ENCODE measurements around the gene CADPS2.

The CADPS2 gene

DNA sequence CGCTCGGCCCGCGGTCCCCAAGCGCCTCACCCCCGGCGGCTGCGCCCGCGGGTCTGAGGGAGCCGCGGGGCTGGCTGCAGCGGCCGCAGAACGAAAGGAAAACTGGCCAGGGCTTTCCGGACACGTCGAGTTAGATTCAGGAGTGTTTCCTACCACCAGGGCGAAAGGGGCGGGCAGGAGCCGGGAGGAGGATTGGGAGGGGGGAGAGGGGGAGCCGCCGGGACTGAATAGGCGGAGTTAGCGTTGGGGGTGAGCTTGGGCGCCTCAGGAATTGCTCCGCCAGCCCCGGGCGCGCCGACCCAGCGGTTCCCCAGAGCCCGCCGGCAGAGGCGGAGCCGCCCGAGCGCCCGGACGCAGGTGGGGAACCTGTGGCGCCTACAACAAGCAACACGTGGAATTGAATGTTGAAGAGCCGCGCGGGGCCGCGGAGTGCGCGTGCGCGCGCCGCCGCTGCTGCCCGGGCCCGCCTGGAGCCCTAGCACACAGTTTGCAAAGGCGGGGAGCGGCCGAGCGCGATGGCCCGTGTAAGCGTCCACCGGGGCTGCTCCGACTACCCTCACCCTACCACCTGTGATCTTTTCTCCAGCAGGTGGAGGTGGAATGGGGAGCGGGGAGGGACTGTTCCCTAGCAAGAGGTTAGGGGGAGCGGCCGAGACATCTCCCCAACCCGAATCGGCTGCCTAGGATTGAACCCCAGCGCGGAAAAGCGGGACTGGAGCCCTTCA lies at the start of gene CADPS2:
Gene CADPS2, minus strand, starts transcription at position 104 of the 725 bp plus-strand sequence. CDS start 123 bp downstream, outside the sequence.
- Mint-ChIP-seq H3K36me3 (no peaks in the 10 kb centered on the region), H3K4me1 (no peaks in the 10 kb centered on the region), H3K9me3 (no peaks in the 10 kb centered on the region), H3K27ac (no peak within 1 kb of the TSS), H3K4me3 (no peak within 1 kb of the TSS)
- ATAC-seq (peak; percentile 46), DNase-seq (ENCODE audit: low spot score in 2 of 2) (no peak)

DNA sequence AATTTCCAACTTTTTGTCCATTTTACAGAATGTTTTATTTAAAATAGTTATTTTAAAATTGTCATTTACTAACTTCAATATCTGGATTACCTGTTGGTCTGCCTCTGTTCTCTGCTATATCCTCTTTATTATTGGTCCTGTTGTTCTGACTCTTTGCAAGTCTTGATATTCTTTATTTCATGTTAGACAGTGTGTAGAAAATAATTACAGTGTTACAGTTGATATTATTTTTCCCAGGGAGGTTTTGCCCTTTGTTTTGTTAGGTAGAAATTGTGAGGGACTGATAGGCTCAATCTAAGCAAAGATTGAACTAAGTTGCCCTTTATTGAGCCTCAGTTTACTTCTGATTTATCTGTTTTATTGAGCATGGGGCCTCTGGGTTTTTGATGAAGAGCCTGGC lies 49.4 kb upstream of the CADPS2 start:
- Mint-ChIP-seq H3K9me3 (peaks cover 15% of the 10 kb centered on the region), H3K4me3 (no peak overlapping the region), H3K4me1 (no peaks in the 10 kb centered on the region), H3K36me3 (no peaks in the 10 kb centered on the region), H3K27ac (no peak overlapping the region)
- DNase-seq (ENCODE audit: low spot score in 2 of 2), result no peak
- no peak for ATAC-seq

DNA sequence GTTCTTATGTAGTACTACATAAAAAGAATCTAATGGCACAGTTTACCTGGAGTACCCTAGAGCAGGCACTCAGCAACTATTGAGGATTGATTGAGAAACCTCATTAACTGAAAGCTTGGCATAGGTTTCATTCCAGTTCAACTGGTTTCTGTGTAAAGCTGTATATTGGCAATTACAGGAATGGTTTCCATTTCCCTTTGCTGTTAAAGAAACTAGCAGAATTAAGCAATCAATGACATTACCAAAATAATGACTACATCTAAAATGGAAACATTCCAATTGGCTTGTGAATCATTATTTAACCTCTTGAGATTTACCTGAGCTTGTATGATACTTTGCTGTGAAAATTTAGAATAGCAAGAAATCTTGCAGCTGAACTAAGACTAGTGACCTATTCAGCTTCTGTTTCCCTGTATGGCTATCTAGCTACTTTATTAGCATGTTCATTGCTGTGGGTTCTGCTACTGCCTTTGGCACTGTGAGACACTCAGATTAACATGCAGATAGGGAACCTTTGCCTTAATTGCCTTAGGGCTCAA lies 33.5 kb upstream of the CADPS2 start:
- no peaks in the 10 kb centered on the region for H3K36me3 Mint-ChIP-seq
- no peak overlapping the region for H3K4me3 Mint-ChIP-seq
- no peak overlapping the region for H3K27ac Mint-ChIP-seq
- ATAC-seq (no peak), DNase-seq (ENCODE audit: low spot score in 2 of 2) (no peak)
- peaks cover 5% of the 10 kb centered on the region for H3K9me3 Mint-ChIP-seq
- no peaks in the 10 kb centered on the region for H3K4me1 Mint-ChIP-seq

DNA sequence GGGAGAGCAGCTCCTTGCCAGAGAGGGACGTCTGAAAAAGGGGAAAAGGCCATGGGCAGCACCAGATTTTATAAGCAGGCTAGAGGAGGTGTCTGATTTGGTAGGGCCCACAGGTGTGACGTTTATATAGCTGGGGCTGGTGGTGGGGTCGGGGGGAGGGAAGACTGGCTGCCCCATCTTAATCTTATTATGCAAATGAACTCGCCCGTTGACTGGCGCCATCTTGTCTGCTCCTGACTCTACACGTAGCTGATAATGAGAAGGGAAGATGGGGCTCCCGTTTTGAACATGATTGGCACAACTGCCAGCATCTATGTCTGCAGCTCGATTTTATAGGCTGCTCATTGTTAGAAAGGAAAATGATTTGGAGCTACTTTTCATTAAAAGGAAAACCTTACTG lies 28.6 kb upstream of the CADPS2 start:
- no peaks in the 10 kb centered on the region for H3K4me1 Mint-ChIP-seq
- no peaks in the 10 kb centered on the region for H3K36me3 Mint-ChIP-seq
- ATAC-seq (no peak), DNase-seq (ENCODE audit: low spot score in 2 of 2) (no peak)
- no peak overlapping the region for H3K27ac Mint-ChIP-seq
- no peak overlapping the region for H3K4me3 Mint-ChIP-seq
- H3K9me3 Mint-ChIP-seq, result peaks cover 15% of the 10 kb centered on the region

DNA sequence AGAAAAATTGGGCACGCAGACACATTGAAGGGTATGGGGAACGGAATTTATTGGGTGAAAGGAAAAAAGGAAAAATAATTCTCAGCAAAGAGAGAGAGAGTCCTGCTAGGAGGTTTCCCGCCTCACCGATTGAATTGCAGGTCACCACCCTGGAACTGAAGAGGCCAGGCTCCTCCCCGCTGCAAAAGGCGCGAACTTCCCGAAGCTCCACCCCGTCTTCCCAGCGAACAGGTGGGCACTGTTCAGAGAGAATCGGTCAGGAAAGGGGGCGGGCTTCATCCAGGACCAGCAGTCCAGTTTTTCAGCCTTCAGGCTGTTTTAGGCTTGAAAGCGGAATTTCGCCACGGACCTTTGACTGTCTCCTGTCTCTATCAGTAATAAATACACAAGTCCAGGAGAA lies 27.3 kb upstream of the CADPS2 start:
- H3K27ac Mint-ChIP-seq, result no peak overlapping the region
- no peak overlapping the region for H3K4me3 Mint-ChIP-seq
- peaks cover 13% of the 10 kb centered on the region for H3K9me3 Mint-ChIP-seq
- DNase-seq (ENCODE audit: low spot score in 2 of 2), result no peak
- H3K36me3 Mint-ChIP-seq, result no peaks in the 10 kb centered on the region
- no peak for ATAC-seq
- no peaks in the 10 kb centered on the region for H3K4me1 Mint-ChIP-seq

DNA sequence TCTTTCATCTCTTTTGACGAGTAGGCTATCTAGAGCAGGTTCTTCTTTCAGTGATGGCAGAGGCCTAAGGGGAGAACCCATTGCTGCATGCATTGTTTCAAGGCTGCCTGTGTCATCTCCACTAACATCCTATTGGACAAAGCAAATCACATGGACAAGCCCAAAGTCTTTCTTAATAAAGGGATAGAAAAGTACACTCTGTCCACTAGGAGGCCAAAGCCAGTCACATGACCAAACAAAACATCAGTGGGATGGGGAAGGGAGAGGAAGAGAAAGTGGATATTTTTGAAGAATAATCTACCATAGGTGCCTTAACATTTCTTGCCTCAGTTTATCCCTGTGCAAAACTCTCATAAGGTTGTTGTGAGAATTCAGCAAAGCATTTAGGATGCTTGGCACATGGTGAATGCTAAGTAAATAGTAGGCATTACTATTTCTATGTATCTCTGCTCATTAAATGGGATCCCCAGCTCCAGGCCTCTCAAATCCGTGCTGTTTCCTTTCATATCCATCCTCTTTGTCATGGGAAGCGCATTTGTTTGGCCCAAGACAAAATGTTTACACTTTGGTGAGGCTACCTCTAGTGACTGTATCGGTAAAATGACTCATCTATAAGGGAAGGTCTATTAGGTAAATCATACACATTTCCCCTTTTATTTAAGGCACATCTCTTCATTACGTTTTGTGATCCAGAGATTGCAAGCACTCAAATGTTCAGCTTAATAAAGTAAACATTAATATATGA lies 16.7 kb upstream of the CADPS2 start:
- peaks cover 4% of the 10 kb centered on the region for H3K9me3 Mint-ChIP-seq
- no peak for DNase-seq (ENCODE audit: low spot score in 2 of 2)
- no peaks in the 10 kb centered on the region for H3K36me3 Mint-ChIP-seq
- no peaks in the 10 kb centered on the region for H3K4me1 Mint-ChIP-seq
- no peak overlapping the region for H3K4me3 Mint-ChIP-seq
- no peak for ATAC-seq
- H3K27ac Mint-ChIP-seq, result no peak overlapping the region

DNA sequence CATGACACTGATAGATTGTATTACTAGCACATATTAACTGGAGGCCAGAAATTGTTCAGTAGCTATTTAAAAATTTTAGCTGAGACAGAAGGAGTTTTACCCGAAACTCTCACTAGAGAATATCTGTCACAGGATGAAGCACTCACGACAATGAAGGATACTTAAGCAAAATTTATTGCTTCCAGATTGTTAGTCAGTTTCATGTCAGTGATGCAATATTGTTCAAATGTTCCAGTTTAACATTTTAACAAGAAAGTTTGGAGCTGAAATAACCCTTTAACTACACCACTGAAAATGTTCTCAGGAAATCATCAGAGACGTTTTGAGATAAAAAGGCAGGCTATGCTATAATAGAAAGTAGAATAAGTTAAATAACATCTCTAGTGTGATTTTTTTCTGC lies 15.0 kb upstream of the CADPS2 start:
- ATAC-seq (no peak), DNase-seq (ENCODE audit: low spot score in 2 of 2) (no peak)
- Mint-ChIP-seq H3K4me1 (no peaks in the 10 kb centered on the region), H3K4me3 (no peak overlapping the region), H3K27ac (no peak overlapping the region), H3K9me3 (peaks cover 4% of the 10 kb centered on the region), H3K36me3 (no peaks in the 10 kb centered on the region)

DNA sequence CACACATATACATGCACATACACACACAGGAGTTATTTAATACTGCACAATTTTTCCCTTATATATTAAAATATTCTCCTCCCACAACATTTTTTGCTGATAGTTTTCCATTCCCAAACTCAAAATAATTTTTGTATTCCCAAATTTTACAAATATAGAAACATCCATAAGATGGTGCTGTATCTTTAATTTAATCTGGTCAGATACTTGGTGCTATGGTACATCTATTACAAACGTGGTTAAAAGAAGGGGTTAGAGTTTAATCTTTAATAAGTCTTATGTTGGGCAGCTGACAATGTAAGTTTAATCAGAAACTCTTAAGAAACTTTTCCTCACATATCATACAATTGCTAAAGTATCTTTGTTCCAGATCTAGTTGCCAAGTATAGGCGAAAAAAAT lies 10.2 kb upstream of the CADPS2 start:
- DNase-seq (ENCODE audit: low spot score in 2 of 2) (no peak), ATAC-seq (no peak)
- no peaks in the 10 kb centered on the region for H3K4me1 Mint-ChIP-seq
- peaks cover 4% of the 10 kb centered on the region for H3K9me3 Mint-ChIP-seq
- no peaks in the 10 kb centered on the region for H3K36me3 Mint-ChIP-seq
- H3K27ac Mint-ChIP-seq, result no peak overlapping the region
- H3K4me3 Mint-ChIP-seq, result no peak overlapping the region

DNA sequence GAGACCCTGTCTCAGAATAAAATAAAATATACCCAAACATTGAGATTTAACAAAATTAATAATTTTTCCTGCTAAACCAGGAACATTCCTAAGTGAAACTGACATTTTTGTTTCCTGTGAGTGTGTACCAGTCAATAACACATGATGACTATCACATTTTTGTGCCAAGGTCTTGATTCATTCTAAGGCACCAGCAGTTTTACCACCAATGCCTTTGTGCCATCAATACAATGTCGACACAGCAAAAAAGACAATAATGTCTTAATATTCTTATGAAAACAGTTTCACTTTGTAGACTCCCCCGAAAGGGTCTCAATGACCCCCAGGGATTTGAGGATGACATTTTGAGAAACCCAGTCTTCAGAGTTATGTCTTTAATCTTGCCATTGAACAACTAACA lies 7.2 kb upstream of the CADPS2 start:
- H3K9me3 Mint-ChIP-seq, result peaks cover 2% of the 10 kb centered on the region
- H3K27ac Mint-ChIP-seq, result no peak overlapping the region
- H3K36me3 Mint-ChIP-seq, result no peaks in the 10 kb centered on the region
- no peak for DNase-seq (ENCODE audit: low spot score in 2 of 2)
- no peaks in the 10 kb centered on the region for H3K4me1 Mint-ChIP-seq
- no peak for ATAC-seq
- H3K4me3 Mint-ChIP-seq, result no peak overlapping the region

DNA sequence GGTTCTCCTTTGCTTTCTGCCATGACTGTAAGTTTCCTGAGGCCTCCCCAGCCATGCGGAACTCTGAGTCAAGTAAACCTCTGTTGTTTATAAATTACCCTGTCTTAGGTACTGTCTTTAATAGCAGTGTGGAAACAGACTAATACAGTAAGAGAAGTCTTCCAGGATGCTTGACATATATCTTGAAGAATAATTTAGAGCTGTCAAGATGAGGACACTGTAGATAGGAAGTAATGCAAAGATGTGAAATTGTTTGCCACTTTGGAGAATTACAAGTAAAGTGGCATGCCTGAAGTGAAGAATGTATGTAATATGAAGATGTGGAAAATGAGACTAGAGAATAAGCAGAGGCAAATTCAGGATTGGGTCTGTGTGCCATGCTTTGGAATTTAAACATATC lies 2.9 kb upstream of the CADPS2 start:
- Mint-ChIP-seq H3K27ac (no peak overlapping the region), H3K4me3 (no peak overlapping the region), H3K36me3 (no peaks in the 10 kb centered on the region), H3K9me3 (no peaks in the 10 kb centered on the region), H3K4me1 (no peaks in the 10 kb centered on the region)
- no peak for DNase-seq (ENCODE audit: low spot score in 2 of 2)
- no peak for ATAC-seq

DNA sequence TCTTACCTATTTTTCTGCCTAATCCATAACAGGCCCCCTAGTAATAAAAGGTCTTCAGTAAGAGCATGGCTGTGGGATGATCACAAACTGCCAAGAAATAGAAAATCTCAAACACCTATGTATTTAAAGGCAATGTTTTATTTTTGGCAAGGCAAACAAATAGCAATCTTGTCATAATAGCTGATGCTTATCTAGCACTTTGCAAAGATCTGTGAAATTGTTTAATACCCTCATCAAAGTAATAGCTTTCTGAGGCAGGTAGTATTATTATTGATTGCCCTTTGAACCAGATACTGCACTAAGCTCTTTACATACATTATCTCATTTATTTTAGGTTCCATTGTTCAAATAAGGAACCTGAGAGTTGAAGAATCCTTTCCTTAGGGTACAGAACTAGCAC lies 1.6 kb upstream of the CADPS2 start:
- H3K27ac Mint-ChIP-seq, result no peak overlapping the region
- H3K9me3 Mint-ChIP-seq, result no peaks in the 10 kb centered on the region
- H3K36me3 Mint-ChIP-seq, result no peaks in the 10 kb centered on the region
- no peak overlapping the region for H3K4me3 Mint-ChIP-seq
- DNase-seq (ENCODE audit: low spot score in 2 of 2), result no peak
- H3K4me1 Mint-ChIP-seq, result no peaks in the 10 kb centered on the region
- no peak for ATAC-seq

DNA sequence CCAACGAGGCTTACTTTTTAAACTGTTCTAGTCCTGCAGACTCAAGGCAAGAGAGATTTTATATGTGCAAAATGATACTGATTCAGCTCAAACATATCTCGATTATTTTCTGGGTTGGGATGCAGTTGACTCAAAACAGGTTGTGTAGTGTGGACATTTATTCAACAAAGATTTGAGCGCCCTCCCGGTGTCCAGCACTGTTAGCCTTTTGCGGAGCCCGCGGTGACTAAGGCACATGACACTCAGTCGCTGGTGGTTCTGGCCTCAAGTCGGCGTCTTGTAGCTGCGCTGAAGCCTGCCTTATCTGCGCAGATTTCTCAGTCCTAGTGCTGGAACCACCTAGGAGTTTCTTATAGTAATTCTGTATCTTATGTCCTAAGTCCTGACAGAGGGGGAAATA lies 938 bp upstream of the CADPS2 start:
- H3K4me3 Mint-ChIP-seq, result no peak overlapping the region
- DNase-seq (ENCODE audit: low spot score in 2 of 2) (no peak), ATAC-seq (no peak)
- no peaks in the 10 kb centered on the region for H3K9me3 Mint-ChIP-seq
- H3K4me1 Mint-ChIP-seq, result no peaks in the 10 kb centered on the region
- no peaks in the 10 kb centered on the region for H3K36me3 Mint-ChIP-seq
- H3K27ac Mint-ChIP-seq, result no peak overlapping the region

DNA sequence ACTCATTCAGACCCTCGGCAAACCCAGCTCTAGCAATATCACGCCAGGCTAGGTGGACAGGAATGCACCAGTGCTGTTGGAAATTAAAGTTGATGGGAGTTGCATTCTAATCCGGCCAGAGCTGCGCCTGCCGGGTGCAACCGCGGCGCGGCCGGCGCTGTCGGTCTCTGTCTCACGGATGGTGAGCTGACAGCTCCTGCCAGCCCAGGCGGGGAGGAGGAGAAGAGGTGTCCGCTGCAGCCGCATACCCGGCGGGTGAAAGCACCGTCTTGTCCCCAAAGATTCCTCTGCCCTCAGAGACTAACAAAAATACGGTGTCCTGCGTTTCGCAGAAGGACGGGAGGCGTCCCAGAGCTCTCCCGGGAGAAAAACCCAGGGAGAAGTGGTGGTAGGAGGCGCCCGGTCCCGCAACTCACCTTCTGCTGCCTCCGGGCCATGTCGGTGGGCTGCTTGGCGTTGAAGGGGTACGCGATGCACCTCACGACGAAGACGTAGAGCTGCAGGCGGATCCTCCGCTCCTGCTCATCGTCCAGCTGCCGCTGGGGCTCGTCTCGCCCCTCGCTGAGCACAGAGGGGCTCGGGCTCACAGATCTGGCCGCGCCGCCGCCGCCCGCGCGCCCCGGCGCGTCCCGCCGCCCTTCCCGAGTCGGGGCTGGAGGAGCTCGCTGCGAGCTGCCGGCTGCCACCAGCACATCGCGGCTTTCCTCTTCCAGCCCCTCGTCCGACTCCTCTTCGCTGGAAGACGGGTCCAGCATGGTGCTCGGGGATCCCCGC lies 490 bp downstream of the CADPS2 start:
- Mint-ChIP-seq H3K4me3 (no peak overlapping the region), H3K36me3 (no peaks in the 10 kb centered on the region), H3K27ac (no peak overlapping the region), H3K9me3 (no peaks in the 10 kb centered on the region), H3K4me1 (no peaks in the 10 kb centered on the region)
- ATAC-seq (peak; percentile 13), DNase-seq (ENCODE audit: low spot score in 2 of 2) (no peak)

DNA sequence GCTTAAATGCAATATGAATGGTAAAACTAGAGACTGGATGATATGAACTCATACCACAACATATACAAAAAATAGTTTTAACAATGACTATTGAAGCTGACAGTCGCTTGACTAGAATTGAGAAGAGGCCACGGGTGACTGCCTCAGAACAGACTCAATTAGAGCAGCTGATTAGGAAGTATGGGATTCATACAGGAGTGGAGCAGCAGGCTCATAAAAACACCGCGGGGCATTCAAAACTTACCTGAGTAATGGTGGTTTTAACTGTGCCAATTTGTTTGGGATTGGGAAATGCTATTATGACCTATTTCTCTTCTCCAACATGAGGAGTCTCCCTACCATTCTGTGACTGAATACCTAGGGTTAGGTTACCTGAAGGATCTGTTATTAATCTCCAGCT lies 2.1 kb downstream of the CADPS2 start:
- H3K4me3 Mint-ChIP-seq, result no peak overlapping the region
- no peak for ATAC-seq
- no peak for DNase-seq (ENCODE audit: low spot score in 2 of 2)
- H3K4me1 Mint-ChIP-seq, result no peaks in the 10 kb centered on the region
- H3K27ac Mint-ChIP-seq, result no peak overlapping the region
- no peaks in the 10 kb centered on the region for H3K36me3 Mint-ChIP-seq
- H3K9me3 Mint-ChIP-seq, result no peaks in the 10 kb centered on the region

DNA sequence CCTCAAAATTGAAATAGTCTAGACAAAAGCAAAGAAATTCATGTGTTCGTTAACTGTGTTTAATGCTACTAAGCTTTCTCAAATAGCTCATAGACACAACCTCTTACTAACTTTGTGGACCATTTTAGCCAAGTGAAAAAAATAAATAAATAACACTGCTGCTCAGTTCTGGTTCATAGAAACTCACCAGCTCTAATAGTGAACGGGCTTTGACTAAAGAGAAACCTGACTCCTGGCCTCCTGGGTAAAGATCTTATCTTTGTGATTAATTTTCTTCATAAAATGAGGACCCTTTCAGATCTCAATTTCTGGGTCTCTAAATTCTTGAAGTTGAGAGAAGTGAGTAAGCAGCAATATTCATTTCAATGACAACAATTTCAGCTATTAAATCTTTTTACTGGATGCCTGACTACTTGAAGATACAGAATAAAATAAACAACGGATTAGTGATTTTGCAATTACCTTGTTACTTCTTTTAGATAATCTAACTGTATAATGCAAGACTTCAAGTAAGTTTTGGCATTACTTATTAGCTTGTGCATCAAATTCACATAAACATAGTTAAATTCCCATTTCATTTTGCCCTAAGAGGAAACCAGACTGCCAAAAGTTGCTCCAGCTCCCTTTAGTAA lies 3.1 kb downstream of the CADPS2 start:
- Mint-ChIP-seq H3K4me3 (no peak overlapping the region), H3K4me1 (no peaks in the 10 kb centered on the region), H3K36me3 (no peaks in the 10 kb centered on the region), H3K27ac (no peak overlapping the region), H3K9me3 (no peaks in the 10 kb centered on the region)
- ATAC-seq (no peak), DNase-seq (ENCODE audit: low spot score in 2 of 2) (no peak)
